Spinal cord (tissue), 10 donors: ENCODE results near the gene XYLT1. TPM values are rescaled to one million over a fixed set of nuclear protein-coding genes. Genes with fewer than 3 reads are reported as not detected.
A peak's percentile ranks its signal among the peaks of the same experiment; 100 is the strongest.

Source experiments
- DNase-seq, 6 donors: peaks; one replicate each; pipeline versions ENCODE4 v3.0.0 to v3.0.0-alpha.2; 2013 to 2015; ENCODE audit warnings: low spot score in 6 of 6, low read depth in 4 of 6
- H3K27ac ChIP-seq: one replicate; pipeline ENCODE4 v1.5.1; 2013; ENCODE audit warnings: low read depth, low read length, control low read depth
- H3K27me3 ChIP-seq: one replicate; pipeline ENCODE4 v1.6.1; 2013; ENCODE audit warnings: low read length; ENCODE audit not compliant: control insufficient read depth, insufficient read depth
- H3K36me3 ChIP-seq: one replicate; pipeline ENCODE4 v1.6.1; 2013; ENCODE audit warnings: low read length; ENCODE audit not compliant: control insufficient read depth, insufficient read depth
- H3K4me1 ChIP-seq: one replicate; pipeline ENCODE4 v1.6.1; 2013; ENCODE audit warnings: low read length; ENCODE audit not compliant: control insufficient read depth, insufficient read depth
- H3K4me3 ChIP-seq: one replicate; pipeline ENCODE4 v1.5.1; 2013; ENCODE audit warnings: low read depth, low read length, control low read depth
- H3K9me3 ChIP-seq: one replicate; pipeline ENCODE4 v1.6.1; 2013; ENCODE audit warnings: low read length; ENCODE audit not compliant: control insufficient read depth, insufficient read depth
- WGBS: methylation state at CpG from one replicate; pipeline ENCODE4 v1.1.5; 2013; ENCODE audit warnings: missing lambda C conversion rate; ENCODE audit not compliant: insufficient coverage; 5-methylcytosine and 5-hydroxymethylcytosine counted together
- polyA plus RNA-seq, 2 donors: library from polyadenylated mRNA; unstranded; fragments of 120-200 nt; gene quantifications; one replicate each; pipeline ENCODE4 v1.2.1, GENCODE V29; 2013; ENCODE audit not compliant: insufficient read length in 2 of 2
- total RNA-seq, 2 donors: library from RNA; depleted of rRNA in 1 of 2; stranded (reverse); fragments of 120-200 nt in 1 of 2; fragments of >200 nt in 1 of 2; gene quantifications; one replicate each; pipeline versions ENCODE4 v1.2.3 to v1.2.4, GENCODE V29; 2013 to 2014
- donor health status: healthy.

Gene XYLT1
- total and polyA plus RNA-seq, 4 donors = 13.0 to 17.0 (median 15.2) TPM

DNA sequence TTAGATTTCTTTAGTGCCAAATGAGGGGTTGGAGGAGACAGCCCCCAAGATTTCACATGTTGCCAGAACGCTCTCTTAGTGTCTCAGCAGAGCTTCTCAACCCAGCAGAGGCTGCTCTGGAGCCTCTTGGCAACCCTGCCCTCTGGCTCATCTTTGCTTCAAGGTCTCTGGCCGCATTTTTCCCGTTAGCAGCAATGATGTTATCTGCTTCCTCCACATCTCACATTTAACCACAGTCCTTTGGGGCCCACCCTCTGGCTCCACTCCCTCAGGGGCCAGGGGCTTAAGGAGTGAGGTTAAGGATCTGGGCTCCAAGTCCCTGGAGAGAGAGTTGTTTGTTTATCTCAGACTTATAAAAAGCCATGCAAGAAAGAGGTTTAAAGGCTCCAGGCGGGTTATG, 3.3 kb upstream of the XYLT1 start:
- DNase-seq = peak in 2 of 6 donors; percentile 26 to 29
- peaks cover 39% of the 10 kb centered on the region for H3K4me1 ChIP-seq
- H3K27ac ChIP-seq = no peak overlapping the region
- H3K27me3 ChIP-seq = no peaks in the 10 kb centered on the region
- no peaks in the 10 kb centered on the region for H3K36me3 ChIP-seq
- 40% methylated on average over 3 of the region's 4 CpGs for whole genome bisulfite sequencing
- H3K4me3 ChIP-seq = no peak overlapping the region
- H3K9me3 ChIP-seq = no peaks in the 10 kb centered on the region

DNA sequence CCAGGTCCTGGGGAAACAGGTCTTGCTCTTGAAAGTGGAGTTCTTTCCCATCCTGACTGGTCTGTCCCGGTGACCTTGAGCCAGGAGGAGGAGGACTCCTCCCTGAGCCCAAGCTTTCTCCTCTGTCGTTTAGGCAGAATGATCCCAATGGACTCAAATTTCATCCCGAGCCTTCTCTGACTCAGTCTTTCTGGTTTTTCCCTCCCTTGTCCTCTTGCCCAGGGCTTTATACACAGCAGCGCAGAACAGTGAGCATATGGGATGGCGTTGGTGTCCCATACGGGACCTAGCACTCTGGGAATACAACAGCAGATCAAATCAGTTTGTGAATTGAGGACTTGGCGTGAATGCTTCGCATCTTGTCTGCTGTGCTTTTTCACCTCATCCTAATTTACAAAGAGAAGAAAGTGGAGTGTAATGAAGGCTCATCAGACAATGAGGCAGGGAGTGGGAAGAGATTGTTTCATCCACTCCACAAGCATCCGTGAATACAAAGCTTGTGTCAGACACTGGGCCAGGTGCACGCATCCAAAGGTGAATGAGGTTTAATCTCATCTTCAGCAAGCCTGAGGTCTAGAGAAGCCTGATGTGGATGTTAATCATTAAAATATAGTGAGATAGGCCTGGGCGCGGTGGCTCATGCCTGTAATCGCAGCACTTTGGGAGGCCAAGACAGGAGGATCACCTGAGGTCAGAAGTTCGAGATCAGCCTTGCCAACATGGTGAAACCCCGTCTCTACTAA, 1.1 kb upstream of the XYLT1 start:
- H3K36me3 ChIP-seq = no peaks in the 10 kb centered on the region
- H3K4me3 ChIP-seq = no peak overlapping the region
- H3K27ac ChIP-seq = no peak overlapping the region
- H3K9me3 ChIP-seq = no peaks in the 10 kb centered on the region
- peaks cover 55% of the 10 kb centered on the region for H3K4me1 ChIP-seq
- peak in 1 of 6 donors; percentile 67 for DNase-seq
- WGBS = 83% methylated on average over 10 of the region's 15 CpGs
- peaks cover 3% of the 10 kb centered on the region for H3K27me3 ChIP-seq

DNA sequence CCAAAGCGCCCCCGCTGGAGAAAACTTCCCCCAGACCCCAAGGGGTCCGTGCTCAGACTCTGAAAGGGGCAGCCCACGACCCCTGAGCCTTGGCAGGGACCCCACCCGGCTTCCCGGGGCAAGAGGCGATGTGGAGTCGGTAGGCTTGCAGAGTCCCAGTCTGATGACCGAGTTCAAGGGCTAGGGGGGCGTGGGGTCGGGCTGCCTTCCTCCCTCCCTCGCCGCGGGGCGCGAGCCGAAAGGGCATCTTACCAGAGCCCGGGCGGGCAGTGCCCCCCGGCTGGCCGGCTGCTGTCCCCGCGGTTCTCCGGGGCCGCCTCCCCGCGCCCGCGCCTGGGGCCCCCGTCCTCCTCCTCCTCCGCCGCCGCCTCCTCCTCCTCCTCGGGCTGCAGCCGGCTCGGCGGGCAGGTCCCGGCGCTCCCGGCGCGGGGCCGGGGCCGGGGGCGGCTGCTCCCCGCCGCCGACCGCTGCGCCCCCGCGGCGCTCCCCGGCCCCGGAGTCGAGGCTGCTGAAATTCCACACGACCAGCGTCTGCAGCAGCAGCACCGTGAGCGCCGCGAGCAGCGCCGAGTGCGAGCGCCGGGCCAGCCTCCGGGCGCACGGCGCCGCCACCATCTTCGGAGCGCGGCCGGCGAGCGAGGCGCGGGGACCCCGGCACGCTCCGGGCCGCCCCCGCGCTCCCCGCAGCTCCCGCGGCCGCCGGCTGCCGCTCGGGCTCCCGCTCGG, 415 bp downstream of the XYLT1 start:
- H3K4me1 ChIP-seq = peaks cover 52% of the 10 kb centered on the region
- under 1% methylated on average over 76 of the region's 95 CpGs for WGBS
- H3K27me3 ChIP-seq = peaks cover 3% of the 10 kb centered on the region

DNA sequence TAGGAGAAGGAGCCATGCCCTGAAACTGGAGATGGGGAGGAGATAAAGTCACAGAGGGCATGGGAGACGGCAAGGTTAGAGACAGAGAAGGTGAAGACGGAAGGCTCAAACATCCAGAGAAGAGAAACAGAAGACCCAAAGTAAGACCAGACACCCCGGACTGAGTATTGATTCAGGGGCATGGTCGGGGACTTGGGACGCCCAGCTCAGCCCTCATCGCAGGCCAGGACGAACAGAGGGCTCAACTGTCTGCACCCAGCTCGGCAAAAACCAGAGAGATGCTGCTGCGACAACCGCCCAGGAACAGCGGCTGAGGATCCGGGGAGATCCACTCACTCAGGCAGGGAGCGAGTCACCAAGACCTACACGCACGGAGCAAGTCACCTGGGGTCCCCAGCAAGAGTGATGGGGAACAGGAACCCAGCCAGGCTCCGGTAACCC, 999 bp downstream of the XYLT1 start:
- WGBS = 0% methylated on average over 15 of the region's 16 CpGs
- Histone ChIP-seq H3K27ac (no peak overlapping the region), H3K9me3 (no peaks in the 10 kb centered on the region), H3K4me3 (peak overlapping the region; percentile 71), H3K36me3 (no peaks in the 10 kb centered on the region), H3K4me1 (peaks cover 48% of the 10 kb centered on the region), H3K27me3 (peaks cover 3% of the 10 kb centered on the region)
- DNase-seq = peak in 2 of 6 donors; percentile 44 to 46

More for the DNA sequence above, 415 bp downstream of the XYLT1 start:
- Histone ChIP-seq H3K9me3 (no peaks in the 10 kb centered on the region), H3K4me3 (peak overlapping the region; percentile 71), H3K27ac (no peak overlapping the region), H3K36me3 (no peaks in the 10 kb centered on the region)
- no peak for DNase-seq

- Histone ChIP-seq H3K36me3 (no peaks in the 10 kb centered on the region), H3K4me3 (peak overlapping the region; percentile 71), H3K4me1 (peaks cover 42% of the 10 kb centered on the region), H3K27me3 (peaks cover 3% of the 10 kb centered on the region), H3K9me3 (no peaks in the 10 kb centered on the region), H3K27ac (no peak overlapping the region)
- 3% methylated on average over 17 of the region's 18 CpGs for WGBS
- peak in 2 of 6 donors; percentile 45 to 51 for DNase-seq
Observed at GRCh38 chr16:17469011-17469740, 1.6 kb downstream of the XYLT1 start.

DNA sequence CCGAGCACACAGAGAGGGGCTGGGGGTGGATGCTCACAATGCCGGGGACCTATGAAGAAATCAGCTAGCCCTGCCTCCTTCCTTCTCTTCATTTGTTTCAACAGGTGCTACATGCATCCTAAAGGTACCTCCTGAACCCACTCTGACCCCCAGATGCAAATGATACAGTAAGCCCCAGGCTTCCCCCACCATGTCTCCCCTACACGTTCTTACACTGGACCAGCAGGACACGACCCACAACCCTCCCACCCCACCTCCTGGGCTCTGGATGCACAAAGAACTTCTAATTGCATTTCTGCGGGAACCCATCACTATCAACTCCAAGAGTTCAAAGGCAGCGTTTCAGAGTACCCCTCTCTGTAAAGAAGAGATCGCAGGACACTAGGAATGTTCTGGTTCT, 2.1 kb downstream of the XYLT1 start:
- Histone ChIP-seq H3K27me3 (peaks cover 3% of the 10 kb centered on the region), H3K9me3 (no peaks in the 10 kb centered on the region), H3K4me3 (peak overlapping the region; percentile 71), H3K4me1 (peaks cover 37% of the 10 kb centered on the region), H3K27ac (no peak overlapping the region), H3K36me3 (no peaks in the 10 kb centered on the region)
- 17% methylated on average over 6 of the region's 7 CpGs for WGBS
- no peak for DNase-seq

GRCh38 chr16:17467923-17468540, 2.7 kb downstream of the XYLT1 start:
- Histone ChIP-seq H3K27me3 (peaks cover 3% of the 10 kb centered on the region), H3K36me3 (no peaks in the 10 kb centered on the region), H3K9me3 (no peaks in the 10 kb centered on the region), H3K4me3 (peak overlapping the region; percentile 71), H3K4me1 (peaks cover 37% of the 10 kb centered on the region), H3K27ac (no peak overlapping the region)
- DNase-seq = peak in 5 of 6 donors; percentile 82 to 97 (median 87)
- 2% methylated on average over 4 of the region's 6 CpGs for WGBS

DNA sequence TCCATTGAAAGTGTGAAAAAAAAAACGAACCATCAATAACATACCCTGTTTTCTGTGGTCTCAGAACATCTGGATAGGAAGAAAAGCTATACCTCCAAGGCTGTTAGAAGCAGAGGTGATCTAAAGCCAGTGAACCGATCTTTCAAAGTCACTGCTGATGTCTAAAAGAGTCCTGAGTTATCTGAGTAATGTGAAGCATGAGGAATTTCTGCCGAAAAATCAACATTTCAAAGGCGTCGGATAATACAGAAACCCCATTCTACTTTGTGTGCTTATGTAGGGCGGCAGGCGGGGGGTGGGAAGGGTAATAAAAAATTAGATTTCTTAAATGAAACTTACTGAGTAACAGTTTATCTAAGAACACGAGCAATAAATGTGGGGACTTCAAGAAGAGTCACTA, 3.9 kb downstream of the XYLT1 start:
- Histone ChIP-seq H3K4me1 (peaks cover 42% of the 10 kb centered on the region), H3K27ac (no peak overlapping the region)
- WGBS = no CpG with 5 or more reads among the region's 8 CpGs

DNA sequence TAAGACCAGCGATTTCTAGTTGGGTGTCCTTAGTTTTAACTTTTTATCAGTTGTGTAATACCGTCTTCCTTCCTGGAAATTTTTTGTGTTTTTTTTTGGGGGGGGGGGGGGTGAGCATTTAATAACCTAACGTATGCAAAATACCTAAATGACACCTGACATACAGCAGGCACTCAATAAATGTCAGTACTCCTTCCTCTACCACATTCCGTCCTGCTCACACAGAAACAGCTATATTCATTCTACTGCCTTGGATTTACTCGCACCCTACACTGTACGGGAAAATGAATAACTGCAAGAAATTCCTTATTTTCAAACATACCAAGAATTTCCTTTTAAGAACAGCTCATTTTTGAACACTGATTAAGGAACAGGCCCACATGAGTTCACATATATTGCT, 5.3 kb downstream of the XYLT1 start:
- WGBS = 83% methylated on average over 4 of the region's 6 CpGs
- DNase-seq = no peak
- Histone ChIP-seq H3K27me3 (peaks cover 3% of the 10 kb centered on the region), H3K4me1 (peaks cover 40% of the 10 kb centered on the region), H3K4me3 (no peak overlapping the region), H3K27ac (no peak overlapping the region), H3K36me3 (peaks cover 4% of the 10 kb centered on the region), H3K9me3 (no peaks in the 10 kb centered on the region)

More for the DNA sequence above, 3.9 kb downstream of the XYLT1 start:
- peaks cover 4% of the 10 kb centered on the region for H3K36me3 ChIP-seq
- H3K9me3 ChIP-seq = no peaks in the 10 kb centered on the region
- DNase-seq = peak in 1 of 6 donors; percentile 18
- H3K4me3 ChIP-seq = no peak overlapping the region
- H3K27me3 ChIP-seq = peaks cover 3% of the 10 kb centered on the region
